WERI-Rb-1 (cell line): ENCODE data around the gene TIGD1.

Experiments used
- DNase-seq: peaks from one replicate; pipeline ENCODE4 v3.0.0-alpha.2; 2020
- H3K27ac ChIP-seq: fragments of 250-450 bp; sonication (Bioruptor Pico); 2 replicates; pipeline ENCODE4 v1.5.1; 2020; ENCODE audit warnings: mild to moderate bottlenecking, moderate library complexity
- H3K27me3 ChIP-seq: fragments of 250-450 bp; sonication (Bioruptor Pico); 2 replicates; pipeline ENCODE4 v1.5.1; 2021; ENCODE audit warnings: mild to moderate bottlenecking, low read depth, moderate library complexity; ENCODE audit not compliant: insufficient read depth, severe bottlenecking
- H3K36me3 ChIP-seq: fragments of 250-450 bp; sonication (Bioruptor Pico); 2 replicates; pipeline ENCODE4 v1.5.1; 2020; ENCODE audit warnings: mild to moderate bottlenecking, moderate library complexity
- H3K4me3 ChIP-seq: 2 replicates; pipeline ENCODE4 v1.5.1; 2011; ENCODE audit warnings: low read depth, mild to moderate bottlenecking, control low read depth, low read length
- H3K9me3 ChIP-seq: fragments of 250-450 bp; sonication (Bioruptor Pico); 2 replicates; pipeline ENCODE4 v1.5.1; 2021; ENCODE audit warnings: mild to moderate bottlenecking, moderate library complexity; ENCODE audit not compliant: severe bottlenecking
- TF ChIP-seq, protein P1 (sequence below): IDR thresholded peaks from 2 replicates; pipeline ENCODE4 v1.5.1; 2011; ENCODE audit warnings: low read depth, mild to moderate bottlenecking, control low read depth, inconsistent platforms, low read length

The TIGD1 gene

DNA sequence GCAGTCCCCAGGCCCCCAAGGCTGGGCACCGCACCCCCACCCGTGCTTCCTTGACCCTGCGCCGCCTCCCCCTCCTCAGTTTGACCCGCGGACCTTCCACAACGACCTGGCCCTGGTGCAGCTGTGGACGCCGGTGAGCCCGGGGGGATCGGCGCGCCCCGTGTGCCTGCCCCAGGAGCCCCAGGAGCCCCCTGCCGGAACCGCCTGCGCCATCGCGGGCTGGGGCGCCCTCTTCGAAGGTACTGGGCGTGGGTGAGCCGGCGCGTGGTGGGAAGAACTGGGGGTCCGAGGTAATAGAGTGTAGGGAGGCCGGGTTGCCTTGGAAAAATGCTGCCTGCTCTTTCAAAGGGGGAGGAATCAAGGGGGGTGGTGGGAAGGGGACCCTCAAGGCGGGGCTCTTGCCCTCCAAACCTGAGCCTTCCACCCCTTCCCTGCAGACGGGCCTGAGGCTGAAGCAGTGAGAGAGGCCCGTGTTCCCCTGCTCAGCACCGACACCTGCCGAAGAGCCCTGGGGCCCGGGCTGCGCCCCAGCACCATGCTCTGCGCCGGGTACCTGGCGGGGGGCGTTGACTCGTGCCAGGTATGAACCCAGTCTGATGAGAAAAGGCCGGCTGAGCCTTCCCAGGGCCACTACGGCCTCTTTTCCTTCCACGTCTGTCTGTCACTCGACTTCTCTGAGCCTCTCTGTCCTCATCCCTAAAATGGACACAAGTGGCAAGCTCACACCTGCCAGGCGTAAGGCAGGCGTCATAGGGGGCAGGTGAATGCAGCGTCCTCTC lies 27.5 kb downstream of the TIGD1 start:
- H3K9me3 ChIP-seq = no peaks in the 10 kb centered on the region
- no peaks in the 10 kb centered on the region for H3K36me3 ChIP-seq
- H3K27ac ChIP-seq = no peak overlapping the region
- H3K4me3 ChIP-seq = no peak overlapping the region
- TF ChIP-seq, protein P1, sequence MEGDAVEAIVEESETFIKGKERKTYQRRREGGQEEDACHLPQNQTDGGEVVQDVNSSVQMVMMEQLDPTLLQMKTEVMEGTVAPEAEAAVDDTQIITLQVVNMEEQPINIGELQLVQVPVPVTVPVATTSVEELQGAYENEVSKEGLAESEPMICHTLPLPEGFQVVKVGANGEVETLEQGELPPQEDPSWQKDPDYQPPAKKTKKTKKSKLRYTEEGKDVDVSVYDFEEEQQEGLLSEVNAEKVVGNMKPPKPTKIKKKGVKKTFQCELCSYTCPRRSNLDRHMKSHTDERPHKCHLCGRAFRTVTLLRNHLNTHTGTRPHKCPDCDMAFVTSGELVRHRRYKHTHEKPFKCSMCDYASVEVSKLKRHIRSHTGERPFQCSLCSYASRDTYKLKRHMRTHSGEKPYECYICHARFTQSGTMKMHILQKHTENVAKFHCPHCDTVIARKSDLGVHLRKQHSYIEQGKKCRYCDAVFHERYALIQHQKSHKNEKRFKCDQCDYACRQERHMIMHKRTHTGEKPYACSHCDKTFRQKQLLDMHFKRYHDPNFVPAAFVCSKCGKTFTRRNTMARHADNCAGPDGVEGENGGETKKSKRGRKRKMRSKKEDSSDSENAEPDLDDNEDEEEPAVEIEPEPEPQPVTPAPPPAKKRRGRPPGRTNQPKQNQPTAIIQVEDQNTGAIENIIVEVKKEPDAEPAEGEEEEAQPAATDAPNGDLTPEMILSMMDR = no peak
- peaks cover 24% of the 10 kb centered on the region for H3K27me3 ChIP-seq
- no peak for DNase-seq

DNA sequence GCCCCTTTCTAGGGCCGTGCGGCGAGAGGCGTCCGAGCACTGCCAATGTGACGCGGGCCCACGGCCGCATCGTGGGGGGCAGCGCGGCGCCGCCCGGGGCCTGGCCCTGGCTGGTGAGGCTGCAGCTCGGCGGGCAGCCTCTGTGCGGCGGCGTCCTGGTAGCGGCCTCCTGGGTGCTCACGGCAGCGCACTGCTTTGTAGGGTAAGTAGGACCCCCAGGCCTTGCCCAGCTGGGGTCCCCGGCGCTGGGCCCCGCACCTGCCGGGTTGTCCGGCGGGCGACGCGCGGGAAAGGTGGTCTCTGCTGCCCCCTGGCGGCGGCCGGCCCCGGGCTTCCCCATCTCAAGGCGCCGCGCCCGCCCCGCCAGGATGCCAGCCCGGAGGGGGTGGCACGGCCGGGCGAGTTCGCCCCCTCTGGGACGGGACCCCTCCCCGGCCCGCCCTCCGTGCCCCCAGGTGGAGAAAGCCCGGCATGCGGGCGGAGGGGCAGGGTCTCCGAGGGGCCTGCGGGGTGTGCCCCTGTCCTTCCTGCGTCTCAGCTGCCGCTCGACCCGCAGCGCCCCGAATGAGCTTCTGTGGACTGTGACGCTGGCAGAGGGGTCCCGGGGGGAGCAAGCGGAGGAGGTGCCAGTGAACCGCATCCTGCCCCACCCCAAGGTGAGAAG lies 28.3 kb downstream of the TIGD1 start:
- H3K27me3 ChIP-seq = peaks cover 24% of the 10 kb centered on the region
- TF ChIP-seq, protein P1 = peak; percentile 75
- H3K4me3 ChIP-seq = peak overlapping the region; percentile 13; the same call in 1 of the 2 replicates
- H3K27ac ChIP-seq = no peak overlapping the region
- DNase-seq = peak; percentile 50
- H3K9me3 ChIP-seq = no peaks in the 10 kb centered on the region
- H3K36me3 ChIP-seq = no peaks in the 10 kb centered on the region

DNA sequence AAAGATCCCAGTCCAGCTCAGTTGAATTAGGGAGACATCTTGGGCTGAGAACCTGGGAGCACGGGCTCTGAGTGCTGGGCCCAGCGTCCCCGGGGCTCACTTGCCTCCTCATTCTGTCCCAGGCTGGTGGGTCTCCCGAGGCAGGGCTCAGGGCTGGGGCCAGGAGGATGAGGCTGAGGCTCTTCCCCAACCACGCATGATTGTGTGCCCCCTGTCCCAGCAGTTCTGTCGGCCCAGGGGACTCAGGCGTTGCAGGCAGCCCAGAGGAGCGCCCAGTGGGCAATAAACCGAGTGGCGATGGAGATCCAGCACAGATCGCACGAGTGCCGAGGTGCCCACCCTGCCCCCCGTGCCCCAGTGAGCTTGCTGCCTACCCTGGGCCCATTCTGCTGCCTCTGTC lies 29.3 kb downstream of the TIGD1 start:
- DNase-seq = no peak
- peaks cover 24% of the 10 kb centered on the region for H3K27me3 ChIP-seq
- H3K9me3 ChIP-seq = no peaks in the 10 kb centered on the region
- no peaks in the 10 kb centered on the region for H3K36me3 ChIP-seq
- TF ChIP-seq, protein P1 = no peak
- H3K27ac ChIP-seq = no peak overlapping the region
- H3K4me3 ChIP-seq = no peak overlapping the region

DNA sequence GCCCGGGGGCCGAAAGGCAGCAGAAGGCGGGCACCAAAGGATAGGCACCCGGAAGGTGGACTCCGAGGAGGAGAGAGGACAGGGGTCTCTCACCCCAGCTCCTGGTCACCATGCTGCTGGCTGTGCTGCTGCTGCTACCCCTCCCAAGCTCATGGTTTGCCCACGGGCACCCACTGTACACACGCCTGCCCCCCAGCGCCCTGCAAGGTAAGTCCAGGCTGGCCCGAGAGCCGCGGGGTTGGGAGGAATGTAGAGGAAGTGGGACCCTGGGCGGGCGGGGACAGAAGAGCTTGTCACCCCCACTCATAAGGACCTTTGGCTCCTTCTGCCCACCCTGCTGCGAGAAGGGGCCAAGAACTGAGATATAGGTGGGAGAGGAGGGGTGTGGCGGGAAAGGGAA lies 29.9 kb downstream of the TIGD1 start:
- DNase-seq = no peak
- TF ChIP-seq, protein P1 = no peak
- Histone ChIP-seq H3K4me3 (no peak overlapping the region), H3K9me3 (no peaks in the 10 kb centered on the region), H3K36me3 (no peaks in the 10 kb centered on the region), H3K27ac (no peak overlapping the region), H3K27me3 (peaks cover 24% of the 10 kb centered on the region)

DNA sequence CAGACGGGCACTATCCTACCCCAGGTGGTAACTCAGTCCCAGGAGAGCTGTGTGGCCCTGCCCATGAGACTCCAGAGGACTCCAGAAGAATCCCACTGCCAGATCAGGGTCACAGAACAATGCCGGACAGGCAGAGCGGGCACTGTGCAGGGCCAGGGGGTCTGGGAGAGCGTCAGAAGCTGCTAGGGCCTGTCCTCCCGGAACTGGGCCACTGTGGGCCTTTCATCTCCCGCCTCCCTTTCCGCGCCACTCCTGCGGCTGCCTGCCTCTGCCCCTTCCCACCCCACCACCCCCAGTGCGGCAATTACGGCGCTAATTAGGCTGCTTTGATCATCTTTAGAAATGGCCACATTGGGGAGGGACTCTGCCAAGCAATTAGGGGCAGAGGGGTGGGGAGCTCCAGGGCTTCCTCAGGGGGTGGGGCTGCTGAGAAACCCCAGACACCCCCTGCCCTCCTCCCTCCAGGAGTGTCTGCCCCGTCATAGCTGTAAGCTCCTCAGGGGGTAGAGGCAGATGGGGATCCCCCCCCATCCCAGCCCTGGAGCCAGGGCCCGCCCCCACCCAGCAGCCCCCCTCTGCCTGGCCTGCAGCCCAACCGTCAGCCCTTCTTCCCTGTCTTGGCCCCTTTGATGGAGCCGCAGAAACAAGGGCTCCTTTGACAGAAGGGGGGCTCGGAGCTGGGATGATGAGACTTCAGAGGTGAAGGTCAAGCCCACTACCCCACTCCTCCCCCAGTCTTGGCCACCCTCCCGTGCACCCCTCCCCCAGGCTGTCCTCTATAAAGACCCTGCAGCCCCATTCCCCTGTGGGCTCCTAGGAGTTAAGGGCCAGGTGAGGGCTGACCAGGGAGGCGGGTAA lies 30.5 kb downstream of the TIGD1 start, which contains the start of gene PRSS56:
PRSS56 (plus strand) TSS at position 808 of the 858 bp plus-strand sequence. CDS start 211 bp downstream, outside the sequence.
- Histone ChIP-seq H3K27me3 (peaks cover 24% of the 10 kb centered on the region), H3K9me3 (no peaks in the 10 kb centered on the region), H3K36me3 (no peaks in the 10 kb centered on the region), H3K4me3 (no peak within 1 kb of the TSS), H3K27ac (no peak within 1 kb of the TSS)
- no peak for DNase-seq
- TF ChIP-seq, protein P1 = no peak
